ENCODE measurements around the gene PSMG3. TPM values are rescaled to one million over a fixed set of nuclear protein-coding genes. Genes with fewer than 3 reads are reported as not detected.

The PSMG3 gene
- total RNA-seq, 1 experiment from 2014 or later = 63.0 TPM

DNA sequence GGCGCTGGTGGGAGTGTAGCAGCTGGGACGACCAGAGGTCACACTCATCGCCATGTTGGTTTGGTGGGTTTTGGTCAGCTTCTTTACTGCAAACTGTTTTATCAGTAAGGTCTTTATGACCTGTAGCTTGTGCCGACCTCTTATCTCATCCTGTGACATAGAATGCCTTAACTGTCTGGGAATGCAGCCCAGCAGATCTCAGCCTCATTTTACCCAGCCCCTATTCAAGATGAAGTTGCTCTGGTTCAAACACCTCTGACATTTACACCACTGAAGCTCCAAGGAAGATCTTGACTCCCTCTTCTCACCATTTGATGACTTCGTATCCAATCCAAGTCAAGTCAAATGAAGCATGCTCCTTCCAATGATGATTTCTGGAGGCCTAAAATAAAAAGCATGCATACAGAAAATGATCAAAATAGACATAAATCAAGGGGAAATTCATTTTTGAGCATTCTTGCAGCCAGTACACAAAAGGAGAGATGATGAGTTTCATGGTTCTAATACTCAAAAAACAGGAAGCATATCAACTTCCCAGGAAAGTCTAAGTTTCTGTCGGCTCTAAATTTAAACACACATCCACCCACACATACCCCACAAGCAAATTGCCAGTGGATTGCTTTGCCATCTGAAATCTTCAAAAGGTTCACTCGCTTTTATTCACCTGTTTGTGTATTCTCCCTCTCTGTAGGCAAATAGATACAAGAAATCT, 2.4 kb upstream of the PSMG3 start:
- H3K27me3 ChIP-seq (ENCODE audit: insufficient read depth, low read length) = no peaks in the 10 kb centered on the region
- no peaks in the 10 kb centered on the region for H4K20me1 ChIP-seq (ENCODE audit: control insufficient read depth, insufficient read depth, insufficient read length)
- no peak overlapping the region for H3T11ph ChIP-seq (ENCODE audit: low read length)
- peak overlapping the region in 1 of 2 experiments; percentile 82; a peak in 2 of 5 replicates for H3K4me3 Mint-ChIP-seq
- H4K8ac ChIP-seq (replicated peaks; ENCODE audit: insufficient read length, low read depth, low read length) = no peak overlapping the region
- peaks cover 3% of the 10 kb centered on the region; the same call in 1 of the 2 replicates for H3K4me1 ChIP-seq (ENCODE audit: insufficient read depth, low read length)
- H2BK12ac ChIP-seq (ENCODE audit: insufficient read length, low read depth, low read length) = no peak overlapping the region
- no peak overlapping the region for H2AK5ac ChIP-seq (ENCODE audit: insufficient read length, low read length)
- H3K4me1 Mint-ChIP-seq = peaks cover 24 to 28% of the 10 kb centered on the region in 2 experiments
- H2BK120ac ChIP-seq (ENCODE audit: low read depth, low read length, poor library complexity, severe bottlenecking) = no peak overlapping the region
- no peak overlapping the region for H3K18ac ChIP-seq (ENCODE audit: insufficient read length, low read depth, low read length)
- H3K4me2 ChIP-seq (ENCODE audit: insufficient read depth, insufficient read length, low read length) = no peak overlapping the region
- H3K79me2 ChIP-seq (ENCODE audit: insufficient read depth, low read length) = no peaks in the 10 kb centered on the region
- H2BK5ac ChIP-seq (ENCODE audit: insufficient read length, low read length) = no peak overlapping the region
- DNase-seq = no peak
- no CpG with 5 or more reads among the region's 7 CpGs for WGBS (ENCODE audit: extremely low coverage, insufficient read length, low lambda C conversion rate)
- H3K56ac ChIP-seq (ENCODE audit: insufficient read length, low read depth, low read length) = no peak overlapping the region
- H3K9me3 ChIP-seq (ENCODE audit: control insufficient read depth, low read depth, low read length) = no peaks in the 10 kb centered on the region
- H3K9ac ChIP-seq (ENCODE audit: extremely low read depth, insufficient read length, low read length) = no peak overlapping the region
- H3K27me3 Mint-ChIP-seq (ENCODE audit: low read depth) = no peaks in the 10 kb centered on the region
- no peak overlapping the region for H2BK20ac ChIP-seq (ENCODE audit: low read depth, low read length, poor library complexity, severe bottlenecking)
- H3K23me2 ChIP-seq (ENCODE audit: insufficient read length, low read depth, low read length, poor library complexity, severe bottlenecking) = peaks cover 4% of the 10 kb centered on the region
- peaks cover 6 to 25% (median 16%) of the 10 kb centered on the region in 3 experiments for H3K36me3 Mint-ChIP-seq (ENCODE audit: insufficient read depth in 1 of 3, low read depth in 3 of 3)
- no peak overlapping the region for H3K23ac ChIP-seq (ENCODE audit: insufficient read length, low read depth, low read length)
- no peak overlapping the region for H2BK15ac ChIP-seq (ENCODE audit: low read depth, low read length)
- TF ChIP-seq, protein P1, sequence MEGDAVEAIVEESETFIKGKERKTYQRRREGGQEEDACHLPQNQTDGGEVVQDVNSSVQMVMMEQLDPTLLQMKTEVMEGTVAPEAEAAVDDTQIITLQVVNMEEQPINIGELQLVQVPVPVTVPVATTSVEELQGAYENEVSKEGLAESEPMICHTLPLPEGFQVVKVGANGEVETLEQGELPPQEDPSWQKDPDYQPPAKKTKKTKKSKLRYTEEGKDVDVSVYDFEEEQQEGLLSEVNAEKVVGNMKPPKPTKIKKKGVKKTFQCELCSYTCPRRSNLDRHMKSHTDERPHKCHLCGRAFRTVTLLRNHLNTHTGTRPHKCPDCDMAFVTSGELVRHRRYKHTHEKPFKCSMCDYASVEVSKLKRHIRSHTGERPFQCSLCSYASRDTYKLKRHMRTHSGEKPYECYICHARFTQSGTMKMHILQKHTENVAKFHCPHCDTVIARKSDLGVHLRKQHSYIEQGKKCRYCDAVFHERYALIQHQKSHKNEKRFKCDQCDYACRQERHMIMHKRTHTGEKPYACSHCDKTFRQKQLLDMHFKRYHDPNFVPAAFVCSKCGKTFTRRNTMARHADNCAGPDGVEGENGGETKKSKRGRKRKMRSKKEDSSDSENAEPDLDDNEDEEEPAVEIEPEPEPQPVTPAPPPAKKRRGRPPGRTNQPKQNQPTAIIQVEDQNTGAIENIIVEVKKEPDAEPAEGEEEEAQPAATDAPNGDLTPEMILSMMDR (conservative IDR thresholded peaks at IDR 0.05) = no peak
- H3K4ac ChIP-seq (ENCODE audit: low read depth, low read length) = no peak overlapping the region
- no peak overlapping the region for H2AFZ ChIP-seq (ENCODE audit: low read length)
- no peak overlapping the region for H3K27ac ChIP-seq (ENCODE audit: insufficient read length, low read depth, low read length)
- H4K91ac ChIP-seq (ENCODE audit: insufficient read length, low read depth, low read length) = no peak overlapping the region
- H3K79me1 ChIP-seq (ENCODE audit: insufficient read depth, low read depth, low read length, poor library complexity, severe bottlenecking) = no peaks in the 10 kb centered on the region
- H3K9me3 Mint-ChIP-seq = no peaks in the 10 kb centered on the region
- no peak overlapping the region for H4K5ac ChIP-seq (ENCODE audit: insufficient read length, low read depth, low read length)
- no peak overlapping the region for H3K14ac ChIP-seq (ENCODE audit: insufficient read depth, low read length)
- H3K27ac Mint-ChIP-seq = no peak overlapping the region

Measured in H9 (cell line).